HL-60 (cell line): ENCODE results near the gene SEC24B.

Experiments used
- DNase-seq, 2 experiments: peaks; one replicate each; pipeline ENCODE4 v3.0.0-alpha.2; 2010 to 2020; ENCODE audit warnings: low read depth in 1 of 2, low spot score in 1 of 2
- H3K27ac ChIP-seq: fragments of 250-450 bp; sonication (Bioruptor Pico); replicated peaks from 2 replicates; pipeline ENCODE4 v1.5.1; 2020; ENCODE audit warnings: mild to moderate bottlenecking, moderate library complexity
- H3K27me3 ChIP-seq: fragments of 250-450 bp; sonication (Bioruptor Pico); 2 replicates; pipeline ENCODE4 v1.5.1; 2021; ENCODE audit warnings: mild to moderate bottlenecking, moderate library complexity; ENCODE audit not compliant: insufficient read depth, poor library complexity, severe bottlenecking
- H3K4me3 ChIP-seq: replicated peaks from 2 replicates; pipeline ENCODE4 v1.5.1; 2011; ENCODE audit warnings: mild to moderate bottlenecking, control low read depth, low read length; ENCODE audit not compliant: insufficient read depth
- GABPA ChIP-seq: IDR thresholded peaks from 2 replicates; pipeline ENCODE4 v1.6.1; 2012; ENCODE audit warnings: low read depth
- POLR2AphosphoS5 ChIP-seq: IDR thresholded peaks from 2 replicates; pipeline ENCODE4 v1.6.1; 2012; ENCODE audit warnings: low read depth
- SPI1 ChIP-seq: IDR thresholded peaks from 2 replicates; pipeline ENCODE4 v1.6.1; 2012; ENCODE audit warnings: low read depth, mild to moderate bottlenecking, borderline replicate concordance
- TF ChIP-seq, protein P1 (sequence below): IDR thresholded peaks from 2 replicates; pipeline ENCODE4 v1.6.1; 2012; ENCODE audit warnings: low read depth; ENCODE audit not compliant: insufficient replicate concordance
- TF ChIP-seq, protein P2 (sequence below): IDR thresholded peaks from one replicate; pipeline ENCODE4 v1.5.1; 2011; ENCODE audit warnings: low read length, control low read depth, inconsistent platforms; ENCODE audit not compliant: insufficient read depth

Gene SEC24B

DNA sequence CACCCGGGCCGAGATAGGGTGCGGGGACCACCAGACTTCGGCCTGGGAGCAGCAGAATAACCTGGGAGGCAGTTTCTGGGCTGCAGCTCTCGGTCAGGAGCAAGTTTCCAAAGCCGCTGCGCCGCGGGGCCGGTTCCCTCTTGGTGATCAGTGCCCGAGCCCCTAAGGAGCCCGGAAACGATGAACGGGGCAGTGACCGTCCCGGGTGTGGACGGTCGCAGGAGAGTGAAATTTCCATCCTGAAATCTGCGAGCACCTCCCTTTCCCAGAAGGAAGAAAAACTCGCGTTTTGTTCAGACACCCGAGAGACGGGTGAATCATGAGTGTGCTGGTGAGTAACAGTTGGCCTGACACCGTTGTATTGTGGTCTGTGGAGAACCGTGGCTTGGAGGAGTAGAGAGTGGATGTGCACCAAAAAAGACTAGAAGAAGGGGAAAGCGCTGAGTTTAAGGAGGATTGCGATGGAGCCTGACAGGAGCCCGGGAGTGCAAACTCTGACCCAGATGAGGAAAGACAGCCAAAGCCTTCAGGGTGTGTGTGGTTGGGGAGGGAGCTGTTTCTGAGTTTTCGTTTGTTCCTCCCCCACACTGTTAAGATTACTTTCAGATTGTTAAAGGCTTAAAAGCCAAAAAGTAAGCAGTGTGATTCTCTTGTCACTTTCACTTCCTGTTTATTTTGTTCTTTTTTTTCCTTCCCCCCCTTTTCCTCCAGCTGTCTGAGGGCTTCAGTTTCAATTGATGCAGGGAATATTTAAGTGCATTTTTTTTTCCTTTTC is 127.3 kb downstream of the SEC24B start:
- peak; percentile 26 to 47 for DNase-seq
- H3K27ac ChIP-seq, result no peak overlapping the region

DNA sequence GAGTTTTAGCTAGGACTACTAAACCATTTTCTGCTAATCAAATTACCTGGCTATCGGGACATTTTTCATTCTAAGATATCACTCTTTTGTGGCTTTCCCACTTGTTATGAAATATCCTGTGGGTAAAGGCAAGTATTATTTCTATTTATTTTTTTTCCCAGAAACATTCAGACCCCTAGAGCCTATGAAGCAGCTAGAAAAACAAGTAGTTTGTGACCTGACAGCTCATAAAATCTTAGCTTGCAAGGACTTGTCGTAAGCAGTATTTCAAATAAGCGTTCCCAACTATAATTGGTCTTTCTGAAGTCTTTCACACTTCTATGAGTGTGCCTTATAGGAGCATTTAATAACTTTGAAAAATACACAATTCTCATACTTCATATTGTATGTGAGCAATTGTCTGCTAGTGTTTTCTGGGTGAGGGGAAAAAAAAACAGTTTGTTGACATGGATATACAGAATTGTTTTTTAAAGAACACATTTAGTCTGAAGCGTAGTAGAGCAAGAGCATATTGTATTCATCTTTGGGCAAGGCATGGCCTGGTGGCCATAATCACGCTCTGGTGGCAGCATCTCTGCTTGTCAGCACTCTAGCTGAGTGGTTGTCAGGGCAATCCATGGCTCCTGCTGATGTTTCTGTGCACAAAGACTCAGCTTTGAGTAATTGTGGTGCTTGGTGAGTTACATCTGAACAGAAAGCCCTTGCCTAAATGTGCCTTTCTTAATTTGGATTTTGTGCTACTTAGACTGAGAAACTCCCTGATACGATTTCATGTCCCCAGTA is 129.0 kb downstream of the SEC24B start:
- TF ChIP-seq POLR2AphosphoS5, result no peak
- TF ChIP-seq SPI1, result no peak
- TF ChIP-seq, protein P1, sequence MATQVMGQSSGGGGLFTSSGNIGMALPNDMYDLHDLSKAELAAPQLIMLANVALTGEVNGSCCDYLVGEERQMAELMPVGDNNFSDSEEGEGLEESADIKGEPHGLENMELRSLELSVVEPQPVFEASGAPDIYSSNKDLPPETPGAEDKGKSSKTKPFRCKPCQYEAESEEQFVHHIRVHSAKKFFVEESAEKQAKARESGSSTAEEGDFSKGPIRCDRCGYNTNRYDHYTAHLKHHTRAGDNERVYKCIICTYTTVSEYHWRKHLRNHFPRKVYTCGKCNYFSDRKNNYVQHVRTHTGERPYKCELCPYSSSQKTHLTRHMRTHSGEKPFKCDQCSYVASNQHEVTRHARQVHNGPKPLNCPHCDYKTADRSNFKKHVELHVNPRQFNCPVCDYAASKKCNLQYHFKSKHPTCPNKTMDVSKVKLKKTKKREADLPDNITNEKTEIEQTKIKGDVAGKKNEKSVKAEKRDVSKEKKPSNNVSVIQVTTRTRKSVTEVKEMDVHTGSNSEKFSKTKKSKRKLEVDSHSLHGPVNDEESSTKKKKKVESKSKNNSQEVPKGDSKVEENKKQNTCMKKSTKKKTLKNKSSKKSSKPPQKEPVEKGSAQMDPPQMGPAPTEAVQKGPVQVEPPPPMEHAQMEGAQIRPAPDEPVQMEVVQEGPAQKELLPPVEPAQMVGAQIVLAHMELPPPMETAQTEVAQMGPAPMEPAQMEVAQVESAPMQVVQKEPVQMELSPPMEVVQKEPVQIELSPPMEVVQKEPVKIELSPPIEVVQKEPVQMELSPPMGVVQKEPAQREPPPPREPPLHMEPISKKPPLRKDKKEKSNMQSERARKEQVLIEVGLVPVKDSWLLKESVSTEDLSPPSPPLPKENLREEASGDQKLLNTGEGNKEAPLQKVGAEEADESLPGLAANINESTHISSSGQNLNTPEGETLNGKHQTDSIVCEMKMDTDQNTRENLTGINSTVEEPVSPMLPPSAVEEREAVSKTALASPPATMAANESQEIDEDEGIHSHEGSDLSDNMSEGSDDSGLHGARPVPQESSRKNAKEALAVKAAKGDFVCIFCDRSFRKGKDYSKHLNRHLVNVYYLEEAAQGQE, result no peak
- no peak for TF ChIP-seq GABPA
- TF ChIP-seq, protein P2, sequence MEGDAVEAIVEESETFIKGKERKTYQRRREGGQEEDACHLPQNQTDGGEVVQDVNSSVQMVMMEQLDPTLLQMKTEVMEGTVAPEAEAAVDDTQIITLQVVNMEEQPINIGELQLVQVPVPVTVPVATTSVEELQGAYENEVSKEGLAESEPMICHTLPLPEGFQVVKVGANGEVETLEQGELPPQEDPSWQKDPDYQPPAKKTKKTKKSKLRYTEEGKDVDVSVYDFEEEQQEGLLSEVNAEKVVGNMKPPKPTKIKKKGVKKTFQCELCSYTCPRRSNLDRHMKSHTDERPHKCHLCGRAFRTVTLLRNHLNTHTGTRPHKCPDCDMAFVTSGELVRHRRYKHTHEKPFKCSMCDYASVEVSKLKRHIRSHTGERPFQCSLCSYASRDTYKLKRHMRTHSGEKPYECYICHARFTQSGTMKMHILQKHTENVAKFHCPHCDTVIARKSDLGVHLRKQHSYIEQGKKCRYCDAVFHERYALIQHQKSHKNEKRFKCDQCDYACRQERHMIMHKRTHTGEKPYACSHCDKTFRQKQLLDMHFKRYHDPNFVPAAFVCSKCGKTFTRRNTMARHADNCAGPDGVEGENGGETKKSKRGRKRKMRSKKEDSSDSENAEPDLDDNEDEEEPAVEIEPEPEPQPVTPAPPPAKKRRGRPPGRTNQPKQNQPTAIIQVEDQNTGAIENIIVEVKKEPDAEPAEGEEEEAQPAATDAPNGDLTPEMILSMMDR, result no peak
- no peak overlapping the region for H3K27ac ChIP-seq
- DNase-seq, result no peak
- H3K27me3 ChIP-seq, result peaks cover 14% of the 10 kb centered on the region
- H3K4me3 ChIP-seq, result no peak overlapping the region

More for the DNA sequence above, 127.3 kb downstream of the SEC24B start:
- TF ChIP-seq SPI1 (peak; percentile 83), GABPA (no peak)
- TF ChIP-seq, protein P1, result no peak
- H3K4me3 ChIP-seq, result peak overlapping the region; percentile 63
- H3K27me3 ChIP-seq, result peaks cover 14% of the 10 kb centered on the region

DNA sequence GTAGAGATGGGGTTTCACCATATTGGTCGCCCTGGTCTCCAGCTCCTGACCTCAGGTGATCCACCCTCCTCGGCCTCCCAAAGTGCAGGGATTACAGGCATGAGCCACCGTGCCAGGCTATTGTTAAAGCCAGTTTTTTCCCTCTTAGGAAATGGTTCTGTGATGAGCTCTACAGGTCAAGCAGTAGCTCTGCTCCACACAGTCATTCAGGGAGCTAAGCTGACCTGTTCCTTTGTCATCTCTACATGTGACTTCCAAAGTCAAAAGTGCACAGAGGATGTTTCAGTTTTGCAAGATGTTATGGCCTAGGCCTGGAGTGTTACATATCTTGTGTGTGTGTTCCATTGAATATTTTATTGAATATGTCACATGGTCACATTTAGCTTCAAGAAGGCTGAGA is 137.9 kb downstream of the SEC24B start:
- H3K4me3 ChIP-seq, result no peak overlapping the region
- no peak overlapping the region for H3K27ac ChIP-seq
- DNase-seq, result no peak
- TF ChIP-seq GABPA (no peak), SPI1 (no peak), POLR2AphosphoS5 (no peak)
- TF ChIP-seq, protein P1, result no peak
- TF ChIP-seq, protein P2, result no peak
- no peaks in the 10 kb centered on the region for H3K27me3 ChIP-seq
